HepG2 (cell line): Measurements from ENCODE around the gene TRPV4. TPM values are rescaled to one million over a fixed set of nuclear protein-coding genes. Genes with fewer than 3 reads are reported as not detected.

Source experiments
- ATAC-seq: fragments of 200-7000 bp; cut with Tn5 transposase; 3 replicates; pipeline ENCODE4 v1.9.1; 2020; ENCODE audit warnings: mild to moderate bottlenecking, moderate library complexity
- BruUV-seq: library from RNA; stranded (reverse); fragments of 400-500 nt; replicated peaks from 2 replicates; lab custom pipeline; 2021; lab: Mats Ljungman, UMichigan
- CTCF ChIA-PET: fragments of 300-600 bp; formaldehyde crosslinking; extraction: SDS; loops from one replicate; lab custom pipeline; 2021; ENCODE audit warnings: low total read pairs, inconsistent platforms, low intra/inter-chr PET ratio; lab: Yijun Ruan, JAX
- POLR2A ChIA-PET: fragments of 350-600 bp; sonication (Branson Sonifier 250); formaldehyde crosslinking; loops from one replicate; lab custom pipeline; 2020; ENCODE audit warnings: antibody characterized with exemption, inconsistent platforms; lab: Yijun Ruan, JAX
- DNase-seq: peaks from one replicate; pipeline ENCODE4 v3.0.0-alpha.2; 2015; ENCODE audit warnings: low spot score
- FAIRE-seq: peaks from 3 replicates; lab custom pipeline; 2011; peaks lifted over from hg19 to GRCh38; lab: Jason Lieb, UNC
- H2AFZ ChIP-seq: one replicate; pipeline ENCODE4 v1.6.1; 2011; ENCODE audit warnings: low read length, inconsistent platforms
- H3K27ac ChIP-seq: fragments of 300-600 bp; 3 replicates; pipeline ENCODE4 v1.8.0; 2011; ENCODE audit warnings: mixed run types, mild to moderate bottlenecking, mixed read lengths, low read length, inconsistent platforms; ENCODE audit not compliant: insufficient read depth; ENCODE audit errors: extremely low read length
- H3K27me3 ChIP-seq, 2 experiments: fragments of 200-600 bp in 1 of 2; 2 replicates in 1 of 2; 3 replicates in 1 of 2; pipeline versions ENCODE4 v1.6.0 to v1.8.0; 2011; ENCODE audit warnings: low read length in 2 of 2, mild to moderate bottlenecking in 2 of 2, moderate library complexity in 2 of 2, inconsistent platforms in 1 of 2; ENCODE audit not compliant: insufficient read depth in 2 of 2, control insufficient read depth in 1 of 2
- H3K36me3 ChIP-seq, 2 experiments: fragments of 200-600 bp in 1 of 2; replicated peaks in 1 of 2; 2 replicates in 1 of 2; 3 replicates in 1 of 2; pipeline versions ENCODE4 v1.5.1 to v1.8.0; 2011; ENCODE audit warnings: low read length in 2 of 2, inconsistent platforms in 1 of 2; ENCODE audit not compliant: insufficient read depth in 2 of 2, control insufficient read depth in 1 of 2
- H3K4me1 ChIP-seq: 2 replicates; pipeline ENCODE4 v1.5.1; 2012; ENCODE audit warnings: low read length, inconsistent platforms; ENCODE audit not compliant: insufficient read depth
- H3K4me2 ChIP-seq: 2 replicates; pipeline ENCODE4 v1.6.0; 2011; ENCODE audit warnings: low read depth, low read length, inconsistent platforms
- H3K4me3 ChIP-seq, 3 experiments: fragments of 200-600 bp in 1 of 3; sonication (generic), shearing (Covaris generic) in 1 of 3; replicated peaks in 1 of 3; 2 replicates each; pipeline ENCODE4 v1.5.1; 2011 to 2016; ENCODE audit warnings: low read length in 3 of 3, inconsistent platforms in 2 of 3, low read depth in 2 of 3, mild to moderate bottlenecking in 2 of 3, control low read depth in 1 of 3, mixed read lengths in 1 of 3; ENCODE audit not compliant: insufficient read depth in 1 of 3
- H3K79me2 ChIP-seq: one replicate; pipeline ENCODE4 v1.6.1; 2011; ENCODE audit warnings: low read length, inconsistent platforms; ENCODE audit not compliant: insufficient read depth
- H3K9ac ChIP-seq: 2 replicates; pipeline ENCODE4 v1.6.0; 2011; ENCODE audit warnings: mild to moderate bottlenecking, low read depth, low read length, inconsistent platforms; ENCODE audit not compliant: insufficient read depth
- H3K9me3 ChIP-seq: 2 replicates; pipeline ENCODE4 v1.5.1; 2012; ENCODE audit warnings: mild to moderate bottlenecking, low read length
- H4K20me1 ChIP-seq: 2 replicates; pipeline ENCODE4 v1.6.0; 2011; ENCODE audit warnings: inconsistent platforms, mild to moderate bottlenecking, low read length, moderate library complexity; ENCODE audit not compliant: insufficient read depth
- ARID4A ChIP-seq: sonication (generic); formaldehyde crosslinking; IDR thresholded peaks from 2 replicates; pipeline ENCODE4 v1.5.0; 2020; ENCODE audit warnings: mild to moderate bottlenecking, missing genetic modification reagents, borderline replicate concordance
- WGBS: methylation state at CpG from one replicate; pipeline ENCODE4 v1.1.6; 2017; ENCODE audit warnings: low lambda C conversion rate; 5-methylcytosine and 5-hydroxymethylcytosine counted together
- in situ Hi-C: cut with HindIII; loops from 2 replicates; pipeline ENCODE4 v1.10.0; 2017; ENCODE audit warnings: low pct_unique_long_range_greater_than_20kb; ENCODE audit not compliant: extremely low pct_ligation_motif_present
- intact Hi-C: fragments of 100-400 bp; cut with micrococcal nuclease; formaldehyde crosslinking; loops from one replicate; pipeline ENCODE4 v1.10.0; 2022; ENCODE audit not compliant: unreplicated experiment
- polyA plus RNA-seq, 8 experiments: library from polyadenylated mRNA; depleted of rRNA in 3 of 8; stranded (reverse) in 7 of 8; unstranded in 1 of 8; fragments of >200 nt; fragmentation: Illumina TruSeq in 4 of 8; extraction: Trizol in 4 of 8; gene quantifications; 2 replicates each; pipeline versions ENCODE4 v1.2.1 to v1.2.3, GENCODE V29; 2011 to 2016; ENCODE audit warnings: low read depth in 4 of 8, missing spikeins in 1 of 8, mixed read lengths in 1 of 8; ENCODE audit not compliant: insufficient read depth in 1 of 8
- total RNA-seq, 5 experiments: library from RNA; depleted of rRNA; stranded (reverse); fragments of >200 nt; fragmentation: Illumina TruSeq; extraction: Trizol; gene quantifications; 2 replicates each; pipeline ENCODE4 v1.2.3, GENCODE V29; 2016; ENCODE audit warnings: low read depth in 1 of 5
- TF ChIP-seq, protein P1 (sequence below): sonication (generic); formaldehyde crosslinking; IDR thresholded peaks from 2 replicates; pipeline ENCODE4 v1.9.0; 2021; ENCODE audit warnings: mild to moderate bottlenecking, missing genetic modification reagents
- TF ChIP-seq, protein P2 (sequence below): sonication (generic); formaldehyde crosslinking; IDR thresholded peaks from 2 replicates; pipeline ENCODE4 v1.5.0; 2020; ENCODE audit warnings: mild to moderate bottlenecking, missing genetic modification reagents

Gene TRPV4
- total and polyA plus RNA-seq, 2 of the 13 experiments (the other 11 are each of a cell fraction or from before 2014, with no cell fraction given), result 0.66 to 4.7 TPM

GRCh38 chr12:109873653-109874052, 40.5 kb upstream of the TRPV4 start:
- TF ChIP-seq, protein P1, sequence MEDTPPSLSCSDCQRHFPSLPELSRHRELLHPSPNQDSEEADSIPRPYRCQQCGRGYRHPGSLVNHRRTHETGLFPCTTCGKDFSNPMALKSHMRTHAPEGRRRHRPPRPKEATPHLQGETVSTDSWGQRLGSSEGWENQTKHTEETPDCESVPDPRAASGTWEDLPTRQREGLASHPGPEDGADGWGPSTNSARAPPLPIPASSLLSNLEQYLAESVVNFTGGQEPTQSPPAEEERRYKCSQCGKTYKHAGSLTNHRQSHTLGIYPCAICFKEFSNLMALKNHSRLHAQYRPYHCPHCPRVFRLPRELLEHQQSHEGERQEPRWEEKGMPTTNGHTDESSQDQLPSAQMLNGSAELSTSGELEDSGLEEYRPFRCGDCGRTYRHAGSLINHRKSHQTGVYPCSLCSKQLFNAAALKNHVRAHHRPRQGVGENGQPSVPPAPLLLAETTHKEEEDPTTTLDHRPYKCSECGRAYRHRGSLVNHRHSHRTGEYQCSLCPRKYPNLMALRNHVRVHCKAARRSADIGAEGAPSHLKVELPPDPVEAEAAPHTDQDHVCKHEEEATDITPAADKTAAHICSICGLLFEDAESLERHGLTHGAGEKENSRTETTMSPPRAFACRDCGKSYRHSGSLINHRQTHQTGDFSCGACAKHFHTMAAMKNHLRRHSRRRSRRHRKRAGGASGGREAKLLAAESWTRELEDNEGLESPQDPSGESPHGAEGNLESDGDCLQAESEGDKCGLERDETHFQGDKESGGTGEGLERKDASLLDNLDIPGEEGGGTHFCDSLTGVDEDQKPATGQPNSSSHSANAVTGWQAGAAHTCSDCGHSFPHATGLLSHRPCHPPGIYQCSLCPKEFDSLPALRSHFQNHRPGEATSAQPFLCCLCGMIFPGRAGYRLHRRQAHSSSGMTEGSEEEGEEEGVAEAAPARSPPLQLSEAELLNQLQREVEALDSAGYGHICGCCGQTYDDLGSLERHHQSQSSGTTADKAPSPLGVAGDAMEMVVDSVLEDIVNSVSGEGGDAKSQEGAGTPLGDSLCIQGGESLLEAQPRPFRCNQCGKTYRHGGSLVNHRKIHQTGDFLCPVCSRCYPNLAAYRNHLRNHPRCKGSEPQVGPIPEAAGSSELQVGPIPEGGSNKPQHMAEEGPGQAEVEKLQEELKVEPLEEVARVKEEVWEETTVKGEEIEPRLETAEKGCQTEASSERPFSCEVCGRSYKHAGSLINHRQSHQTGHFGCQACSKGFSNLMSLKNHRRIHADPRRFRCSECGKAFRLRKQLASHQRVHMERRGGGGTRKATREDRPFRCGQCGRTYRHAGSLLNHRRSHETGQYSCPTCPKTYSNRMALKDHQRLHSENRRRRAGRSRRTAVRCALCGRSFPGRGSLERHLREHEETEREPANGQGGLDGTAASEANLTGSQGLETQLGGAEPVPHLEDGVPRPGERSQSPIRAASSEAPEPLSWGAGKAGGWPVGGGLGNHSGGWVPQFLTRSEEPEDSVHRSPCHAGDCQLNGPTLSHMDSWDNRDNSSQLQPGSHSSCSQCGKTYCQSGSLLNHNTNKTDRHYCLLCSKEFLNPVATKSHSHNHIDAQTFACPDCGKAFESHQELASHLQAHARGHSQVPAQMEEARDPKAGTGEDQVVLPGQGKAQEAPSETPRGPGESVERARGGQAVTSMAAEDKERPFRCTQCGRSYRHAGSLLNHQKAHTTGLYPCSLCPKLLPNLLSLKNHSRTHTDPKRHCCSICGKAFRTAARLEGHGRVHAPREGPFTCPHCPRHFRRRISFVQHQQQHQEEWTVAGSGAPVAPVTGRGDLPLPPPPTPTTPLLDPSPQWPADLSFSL (CRISPR knock-in tag), result peak; percentile 40; the same call in 1 of the 2 replicates
- TF ChIP-seq, protein P2, sequence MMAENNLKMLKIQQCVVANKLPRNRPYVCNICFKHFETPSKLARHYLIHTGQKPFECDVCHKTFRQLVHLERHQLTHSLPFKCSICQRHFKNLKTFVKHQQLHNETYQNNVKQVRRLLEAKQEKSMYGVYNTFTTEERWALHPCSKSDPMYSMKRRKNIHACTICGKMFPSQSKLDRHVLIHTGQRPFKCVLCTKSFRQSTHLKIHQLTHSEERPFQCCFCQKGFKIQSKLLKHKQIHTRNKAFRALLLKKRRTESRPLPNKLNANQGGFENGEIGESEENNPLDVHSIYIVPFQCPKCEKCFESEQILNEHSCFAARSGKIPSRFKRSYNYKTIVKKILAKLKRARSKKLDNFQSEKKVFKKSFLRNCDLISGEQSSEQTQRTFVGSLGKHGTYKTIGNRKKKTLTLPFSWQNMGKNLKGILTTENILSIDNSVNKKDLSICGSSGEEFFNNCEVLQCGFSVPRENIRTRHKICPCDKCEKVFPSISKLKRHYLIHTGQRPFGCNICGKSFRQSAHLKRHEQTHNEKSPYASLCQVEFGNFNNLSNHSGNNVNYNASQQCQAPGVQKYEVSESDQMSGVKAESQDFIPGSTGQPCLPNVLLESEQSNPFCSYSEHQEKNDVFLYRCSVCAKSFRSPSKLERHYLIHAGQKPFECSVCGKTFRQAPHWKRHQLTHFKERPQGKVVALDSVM (CRISPR knock-in tag), result peak; percentile 68
- no peak for TF ChIP-seq ARID4A (CRISPR knock-in tag)
- Histone ChIP-seq H3K4me2 (no peak overlapping the region), H3K27me3 (no peaks in the 10 kb centered on the region), H3K36me3 (no peaks in the 10 kb centered on the region; a peak in 1 of 5 replicates), H2AFZ (no peak overlapping the region), H3K79me2 (peaks cover under 1% of the 10 kb centered on the region), H3K4me1 (peaks cover 65% of the 10 kb centered on the region), H3K27ac (no peak overlapping the region), H3K9me3 (no peaks in the 10 kb centered on the region), H3K9ac (no peak overlapping the region), H4K20me1 (no peaks in the 10 kb centered on the region), H3K4me3 (no peak overlapping the region)
- FAIRE-seq (no peak), DNase-seq (no peak), ATAC-seq (no peak)
- in situ Hi-C loops (no loop called here), intact Hi-C loops (no loop called here)
- BruUV-seq, result no TSS peak
- ChIA-PET POLR2A (interaction anchor here (0.7 to 1.3 kb wide), 2 partner anchors 9 to 391 kb away, joined by 3 to 5 read pairs; no protein-coding TSS in a partner anchor), CTCF (no interaction called here)
- WGBS, result 91% methylated on average over 6 of the region's 6 CpGs
